ENCODE measurements around the gene ACTL6A. TPM values are rescaled to one million over a fixed set of nuclear protein-coding genes. Genes with fewer than 3 reads are reported as not detected.

The ACTL6A gene
- total and polyA plus RNA-seq, 2 of the 4 experiments (the other 2 are of a cell fraction): 48.3 to 70.1 TPM

GRCh38 chr3:179541596-179541995, 21.1 kb upstream of the ACTL6A start:
- intact Hi-C loops (cut with micrococcal nuclease) (no loop called here), in situ Hi-C loops (cut with MboI; ENCODE audit: low sequenced_read_pairs) (no loop called here), dilution Hi-C loops (cut with HindIII; ENCODE audit: low sequenced_read_pairs, unreplicated experiment) (no loop called here)
- Histone ChIP-seq H3K4me3 (ENCODE audit: insufficient read depth, low read depth, low read length) (no peak overlapping the region), H3K9me3 (ENCODE audit: control insufficient read depth, insufficient read depth, low read length) (peaks cover 7% of the 10 kb centered on the region), H4K91ac (ENCODE audit: insufficient read depth, low read depth, low read length) (no peak overlapping the region), H3K56ac (ENCODE audit: extremely low read depth, insufficient read depth, low read length) (no peak overlapping the region), H3K23ac (ENCODE audit: low read depth, low read length) (no peak overlapping the region), H2BK20ac (ENCODE audit: low read depth, low read length) (no peak overlapping the region), H4K8ac (ENCODE audit: low read depth in 2 of 2, low read length in 2 of 2) (no peak overlapping the region), H2BK120ac (ENCODE audit: low read depth, low read length) (no peak overlapping the region), H3K9ac (ENCODE audit: low read depth, low read length) (no peak overlapping the region), H3K18ac (ENCODE audit: low read depth, low read length) (no peak overlapping the region), H3K4me2 (ENCODE audit: low read depth, low read length) (no peak overlapping the region), H3K27ac (ENCODE audit: insufficient read depth, low read length) (no peak overlapping the region), H3K27me3 (ENCODE audit: control insufficient read depth, insufficient read depth, low read length) (no peaks in the 10 kb centered on the region), H3K36me3 (ENCODE audit: control insufficient read depth, insufficient read depth, low read length) (no peaks in the 10 kb centered on the region), H3K4me1 (ENCODE audit: control insufficient read depth, insufficient read depth, low read length) (0 out of 2 replicates have a peak, but pooled peaks cover 3% of the 10 kb centered on the region), H4K20me1 (ENCODE audit: insufficient read depth, low read length) (no peaks in the 10 kb centered on the region), H3K4ac (ENCODE audit: low read depth, low read length) (no peak overlapping the region), H4K5ac (ENCODE audit: low read depth, low read length) (no peak overlapping the region), H2BK15ac (ENCODE audit: low read depth, low read length) (no peak overlapping the region), H3K14ac (replicated peaks; ENCODE audit: low read depth, low read length) (no peak overlapping the region), H3K79me1 (ENCODE audit: low read depth in 1 of 2, low read length in 2 of 2) (no peaks in the 10 kb centered on the region), H2AK9ac (replicated peaks; ENCODE audit: low read depth, low read length, poor library complexity) (no peak overlapping the region), H2AFZ (replicated peaks; ENCODE audit: low read length, poor library complexity) (no peak overlapping the region), H2BK5ac (ENCODE audit: low read depth, low read length, poor library complexity, severe bottlenecking) (no peak overlapping the region), H3K9me1 (ENCODE audit: insufficient read depth, low read length) (no peaks in the 10 kb centered on the region), H2AK5ac (ENCODE audit: low read depth, low read length) (no peak overlapping the region)
- BruUV-seq (replicated peaks): no TSS peak
- TF ChIP-seq FOS (IDR thresholded peaks at IDR 0.05; ENCODE audit: low read depth, low read length) (no peak), RAD21 (IDR thresholded peaks at IDR 0.05; ENCODE audit: low read length) (no peak), MAFK (IDR thresholded peaks at IDR 0.05; ENCODE audit: low read depth, low read length) (no peak), MXI1 (IDR thresholded peaks at IDR 0.05; ENCODE audit: borderline replicate concordance, low read depth, low read length) (no peak), NFE2L2 (IDR thresholded peaks at IDR 0.05; ENCODE audit: low read depth, low read length) (no peak)
- ChIA-PET CTCF (no interaction called here), POLR2A (ENCODE audit: unreplicated experiment) (no interaction called here)
- ATAC-seq (ENCODE audit: low read depth): no peak
- WGBS, 2 experiments (ENCODE audit: extremely low coverage in 2 of 2, insufficient read length in 1 of 2): 88% methylated on average over 1 of the region's 1 CpG; no CpG with 5 or more reads in 1 of the 2 experiments
- no peak for DNase-seq

Data from IMR-90 (cell line).